ENCODE measurements around the gene P2RY10. TPM values are rescaled to one million over a fixed set of nuclear protein-coding genes. Genes with fewer than 3 reads are reported as not detected.

Gene P2RY10
- total RNA-seq, 2 donors from 2014 or later = 0.33 TPM; not detected in 1

DNA sequence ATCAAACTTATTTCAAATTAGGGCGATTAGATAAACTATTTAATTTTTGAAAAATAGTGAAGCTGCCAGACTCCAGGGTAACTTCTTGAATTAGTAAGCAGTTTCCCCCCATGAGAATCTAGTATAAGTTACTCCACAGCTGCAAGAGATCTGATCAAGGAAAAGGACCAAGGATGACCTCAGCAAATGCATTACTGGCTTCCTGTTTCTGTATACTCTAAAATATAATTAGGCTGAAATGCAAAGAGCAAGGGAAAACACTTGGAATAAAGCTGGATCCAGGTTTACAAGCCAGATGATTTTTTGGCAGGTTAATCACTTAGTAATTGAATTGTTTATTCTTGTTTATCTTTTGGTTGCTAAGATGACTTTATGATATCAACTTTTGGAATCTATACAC is 13.4 kb upstream of the P2RY10 start:
- Mint-ChIP-seq H3K4me3 (no peak overlapping the region), H3K9me3 (peaks cover 71% of the 10 kb centered on the region), H3K4me1 (no peaks in the 10 kb centered on the region), H3K27ac (no peak overlapping the region), H3K27me3 (ENCODE audit: insufficient read depth) (peaks cover 2% of the 10 kb centered on the region), H3K36me3 (ENCODE audit: low read depth) (no peaks in the 10 kb centered on the region)
- TF ChIP-seq, protein P1, sequence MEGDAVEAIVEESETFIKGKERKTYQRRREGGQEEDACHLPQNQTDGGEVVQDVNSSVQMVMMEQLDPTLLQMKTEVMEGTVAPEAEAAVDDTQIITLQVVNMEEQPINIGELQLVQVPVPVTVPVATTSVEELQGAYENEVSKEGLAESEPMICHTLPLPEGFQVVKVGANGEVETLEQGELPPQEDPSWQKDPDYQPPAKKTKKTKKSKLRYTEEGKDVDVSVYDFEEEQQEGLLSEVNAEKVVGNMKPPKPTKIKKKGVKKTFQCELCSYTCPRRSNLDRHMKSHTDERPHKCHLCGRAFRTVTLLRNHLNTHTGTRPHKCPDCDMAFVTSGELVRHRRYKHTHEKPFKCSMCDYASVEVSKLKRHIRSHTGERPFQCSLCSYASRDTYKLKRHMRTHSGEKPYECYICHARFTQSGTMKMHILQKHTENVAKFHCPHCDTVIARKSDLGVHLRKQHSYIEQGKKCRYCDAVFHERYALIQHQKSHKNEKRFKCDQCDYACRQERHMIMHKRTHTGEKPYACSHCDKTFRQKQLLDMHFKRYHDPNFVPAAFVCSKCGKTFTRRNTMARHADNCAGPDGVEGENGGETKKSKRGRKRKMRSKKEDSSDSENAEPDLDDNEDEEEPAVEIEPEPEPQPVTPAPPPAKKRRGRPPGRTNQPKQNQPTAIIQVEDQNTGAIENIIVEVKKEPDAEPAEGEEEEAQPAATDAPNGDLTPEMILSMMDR (conservative IDR thresholded peaks at IDR 0.05) = no peak
- Histone ChIP-seq H3K4me1 (ENCODE audit: control insufficient read depth, insufficient read depth, low read length) (no peaks in the 10 kb centered on the region), H3K9ac (ENCODE audit: extremely low read depth, low read length, poor library complexity, severe bottlenecking) (no peak overlapping the region), H3K27me3 (ENCODE audit: control insufficient read depth, insufficient read depth, low read length, poor library complexity, severe bottlenecking) (no peaks in the 10 kb centered on the region), H3K36me3 (ENCODE audit: control insufficient read depth, insufficient read depth, low read length) (no peaks in the 10 kb centered on the region), H3K4me3 (ENCODE audit: low read length) (no peak overlapping the region), H3K27ac (ENCODE audit: low read depth, low read length) (no peak overlapping the region), H3K9me3 (ENCODE audit: control insufficient read depth, low read length) (peaks cover 5% of the 10 kb centered on the region)
- WGBS, 2 experiments (ENCODE audit: insufficient coverage in 1 of 2, insufficient read length in 1 of 2) = no CpG with 5 or more reads among the region's 1 CpG
- no peak for DNase-seq

DNA sequence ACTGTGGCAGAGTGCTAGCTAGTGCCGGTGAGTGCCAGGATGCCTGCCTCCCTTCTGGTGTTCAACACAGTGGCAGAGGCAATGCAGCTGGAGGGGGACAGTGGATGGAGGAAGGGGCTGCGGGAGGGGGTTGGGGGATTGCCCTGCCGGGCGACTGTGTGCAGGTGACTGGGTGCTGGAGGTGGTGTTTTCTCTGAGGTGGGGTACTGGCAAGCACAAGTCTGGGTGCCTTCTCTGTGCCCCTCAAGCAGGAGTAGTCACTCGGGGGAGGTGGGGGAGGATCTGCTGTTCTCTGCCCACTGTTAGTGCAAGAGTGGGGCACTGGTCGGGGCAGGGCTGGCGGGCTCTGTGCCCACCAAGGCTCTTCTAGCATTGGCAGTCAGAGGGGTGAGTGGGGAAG is 10.3 kb upstream of the P2RY10 start:
- no peaks in the 10 kb centered on the region for H3K27me3 ChIP-seq (ENCODE audit: control insufficient read depth, insufficient read depth, low read length, poor library complexity, severe bottlenecking)
- H3K36me3 Mint-ChIP-seq (ENCODE audit: low read depth) = peaks cover 3% of the 10 kb centered on the region
- no peaks in the 10 kb centered on the region for H3K36me3 ChIP-seq (ENCODE audit: control insufficient read depth, insufficient read depth, low read length)
- H3K4me1 ChIP-seq (ENCODE audit: control insufficient read depth, insufficient read depth, low read length) = no peaks in the 10 kb centered on the region
- 80 to 95% methylated on average over 1 to 4 of the region's 7 CpGs for WGBS, 2 experiments (ENCODE audit: insufficient coverage in 1 of 2, insufficient read length in 1 of 2)
- DNase-seq = no peak
- no peak overlapping the region for H3K9ac ChIP-seq (ENCODE audit: extremely low read depth, low read length, poor library complexity, severe bottlenecking)
- peaks cover 71% of the 10 kb centered on the region for H3K9me3 Mint-ChIP-seq
- peaks cover 4% of the 10 kb centered on the region for H3K9me3 ChIP-seq (ENCODE audit: control insufficient read depth, low read length)
- H3K4me3 Mint-ChIP-seq = no peak overlapping the region
- H3K27ac ChIP-seq (ENCODE audit: low read depth, low read length) = no peak overlapping the region
- H3K4me1 Mint-ChIP-seq = no peaks in the 10 kb centered on the region
- H3K27ac Mint-ChIP-seq = no peak overlapping the region
- H3K27me3 Mint-ChIP-seq (ENCODE audit: insufficient read depth) = peaks cover 2% of the 10 kb centered on the region
- no peak overlapping the region for H3K4me3 ChIP-seq (ENCODE audit: low read length)
- TF ChIP-seq, protein P1 (conservative IDR thresholded peaks at IDR 0.05) = no peak

DNA sequence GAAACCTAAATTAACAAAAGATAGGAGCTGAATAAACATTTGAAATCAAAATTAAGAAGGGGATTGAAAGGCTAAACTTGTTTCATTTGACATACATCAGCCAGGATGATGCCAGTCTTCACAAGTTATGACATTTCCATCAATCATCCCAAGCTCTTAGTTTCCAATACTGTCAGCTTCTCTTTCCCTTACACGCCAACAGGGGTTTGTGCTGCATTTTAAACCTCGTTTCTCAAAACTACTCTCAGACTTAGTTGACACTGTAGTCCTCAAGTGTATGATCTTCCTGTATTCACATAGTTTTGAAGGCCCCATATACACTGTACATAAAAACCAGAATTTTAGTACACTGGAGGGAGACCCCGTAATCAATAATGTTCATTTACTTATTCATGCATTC is 840 bp upstream of the P2RY10 start:
- Mint-ChIP-seq H3K4me1 (peaks cover 4% of the 10 kb centered on the region), H3K27me3 (ENCODE audit: insufficient read depth) (no peaks in the 10 kb centered on the region)
- no peaks in the 10 kb centered on the region for H3K36me3 ChIP-seq (ENCODE audit: control insufficient read depth, insufficient read depth, low read length)

More for the DNA sequence above, 840 bp upstream of the P2RY10 start:
- Mint-ChIP-seq H3K27ac (no peak overlapping the region), H3K9me3 (peaks cover 51% of the 10 kb centered on the region), H3K4me3 (no peak overlapping the region), H3K36me3 (ENCODE audit: low read depth) (no peaks in the 10 kb centered on the region)
- TF ChIP-seq, protein P1 (conservative IDR thresholded peaks at IDR 0.05) = no peak
- H3K27me3 ChIP-seq (ENCODE audit: control insufficient read depth, insufficient read depth, low read length, poor library complexity, severe bottlenecking) = no peaks in the 10 kb centered on the region
- no peak for DNase-seq
- 90% methylated on average over 3 of the region's 3 CpGs; no CpG with 5 or more reads in 1 of the 2 experiments for WGBS, 2 experiments (ENCODE audit: insufficient coverage in 1 of 2, insufficient read length in 1 of 2)
- no peak overlapping the region for H3K4me3 ChIP-seq (ENCODE audit: low read length)
- no peaks in the 10 kb centered on the region for H3K4me1 ChIP-seq (ENCODE audit: control insufficient read depth, insufficient read depth, low read length)
- H3K9me3 ChIP-seq (ENCODE audit: control insufficient read depth, low read length) = peaks cover 8% of the 10 kb centered on the region
- no peak overlapping the region for H3K9ac ChIP-seq (ENCODE audit: extremely low read depth, low read length, poor library complexity, severe bottlenecking)
- no peak overlapping the region for H3K27ac ChIP-seq (ENCODE audit: low read depth, low read length)
